BJ (cell line): Measurements from ENCODE around the gene BAHD1. TPM values are rescaled to one million over a fixed set of nuclear protein-coding genes. Genes with fewer than 3 reads are reported as not detected.

Experiments used
- CTCF ChIA-PET: fragments of 350-600 bp; formaldehyde crosslinking; extraction: SDS; loops from one replicate; lab custom pipeline; 2021; ENCODE audit warnings: antibody characterized with exemption, inconsistent platforms; lab: Yijun Ruan, JAX
- POLR2A ChIA-PET: fragments of 300-600 bp; sonication (Branson Sonifier 250); formaldehyde crosslinking; extraction: SDS; loops from one replicate; lab custom pipeline; 2021; ENCODE audit warnings: antibody characterized with exemption; lab: Charles Lee
- DNase-seq: peaks from one replicate; pipeline ENCODE4 v3.0.0-alpha.2; 2011; ENCODE audit warnings: low read depth
- H3K27me3 ChIP-seq: 2 replicates; pipeline ENCODE4 v1.6.0; 2011; ENCODE audit warnings: low read length; ENCODE audit not compliant: control insufficient read depth, insufficient read depth
- H3K36me3 ChIP-seq: 2 replicates; pipeline ENCODE4 v1.5.1; 2011; ENCODE audit warnings: low read length; ENCODE audit not compliant: control insufficient read depth, insufficient read depth
- H3K4me3 ChIP-seq: 2 replicates; pipeline ENCODE4 v1.5.1; 2011; ENCODE audit warnings: low read depth, mild to moderate bottlenecking, control low read depth, low read length
- polyA plus RNA-seq: library from polyadenylated mRNA; depleted of rRNA; stranded (reverse); fragments of >200 nt; gene quantifications from 2 replicates; pipeline ENCODE4 v1.2.3, GENCODE V29; 2011
- TF ChIP-seq, protein P1 (sequence below): IDR thresholded peaks from 2 replicates; pipeline ENCODE4 v1.5.1; 2011; ENCODE audit warnings: low read depth, mild to moderate bottlenecking, control low read depth, inconsistent platforms, low read length, moderate library complexity; ENCODE audit not compliant: insufficient read depth

The BAHD1 gene
- polyA plus RNA-seq, 1 experiment, result 3.3 TPM

DNA sequence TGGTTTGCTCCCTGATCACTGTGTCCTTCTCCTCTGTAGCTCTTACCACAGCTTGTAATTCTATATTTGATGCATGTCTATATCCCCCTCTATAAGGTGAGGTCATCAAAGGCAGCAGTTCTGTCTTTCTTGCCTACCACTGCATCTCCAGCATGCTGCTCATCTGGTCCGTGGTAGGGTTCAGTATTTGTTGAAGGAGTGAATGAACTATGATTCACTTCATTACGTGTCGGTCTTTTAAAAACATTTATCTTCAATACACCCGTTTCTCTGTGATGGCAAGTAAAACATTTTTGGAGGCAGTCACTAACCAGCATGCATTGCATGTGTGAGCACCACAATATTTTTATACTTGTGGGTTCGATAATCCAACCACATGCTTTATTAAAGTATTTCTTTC lies 57.7 kb downstream of the BAHD1 start:
- ChIA-PET POLR2A (no interaction called here), CTCF (interaction anchor here (1.5 kb wide), 1 partner anchor 130 kb away, joined by 3 read pairs; no protein-coding TSS in a partner anchor)
- H3K36me3 ChIP-seq, result no peaks in the 10 kb centered on the region
- DNase-seq, result no peak
- TF ChIP-seq, protein P1, sequence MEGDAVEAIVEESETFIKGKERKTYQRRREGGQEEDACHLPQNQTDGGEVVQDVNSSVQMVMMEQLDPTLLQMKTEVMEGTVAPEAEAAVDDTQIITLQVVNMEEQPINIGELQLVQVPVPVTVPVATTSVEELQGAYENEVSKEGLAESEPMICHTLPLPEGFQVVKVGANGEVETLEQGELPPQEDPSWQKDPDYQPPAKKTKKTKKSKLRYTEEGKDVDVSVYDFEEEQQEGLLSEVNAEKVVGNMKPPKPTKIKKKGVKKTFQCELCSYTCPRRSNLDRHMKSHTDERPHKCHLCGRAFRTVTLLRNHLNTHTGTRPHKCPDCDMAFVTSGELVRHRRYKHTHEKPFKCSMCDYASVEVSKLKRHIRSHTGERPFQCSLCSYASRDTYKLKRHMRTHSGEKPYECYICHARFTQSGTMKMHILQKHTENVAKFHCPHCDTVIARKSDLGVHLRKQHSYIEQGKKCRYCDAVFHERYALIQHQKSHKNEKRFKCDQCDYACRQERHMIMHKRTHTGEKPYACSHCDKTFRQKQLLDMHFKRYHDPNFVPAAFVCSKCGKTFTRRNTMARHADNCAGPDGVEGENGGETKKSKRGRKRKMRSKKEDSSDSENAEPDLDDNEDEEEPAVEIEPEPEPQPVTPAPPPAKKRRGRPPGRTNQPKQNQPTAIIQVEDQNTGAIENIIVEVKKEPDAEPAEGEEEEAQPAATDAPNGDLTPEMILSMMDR, result no peak
- H3K4me3 ChIP-seq, result no peak overlapping the region
- H3K27me3 ChIP-seq, result no peaks in the 10 kb centered on the region; the same call in none of the 2 replicates

DNA sequence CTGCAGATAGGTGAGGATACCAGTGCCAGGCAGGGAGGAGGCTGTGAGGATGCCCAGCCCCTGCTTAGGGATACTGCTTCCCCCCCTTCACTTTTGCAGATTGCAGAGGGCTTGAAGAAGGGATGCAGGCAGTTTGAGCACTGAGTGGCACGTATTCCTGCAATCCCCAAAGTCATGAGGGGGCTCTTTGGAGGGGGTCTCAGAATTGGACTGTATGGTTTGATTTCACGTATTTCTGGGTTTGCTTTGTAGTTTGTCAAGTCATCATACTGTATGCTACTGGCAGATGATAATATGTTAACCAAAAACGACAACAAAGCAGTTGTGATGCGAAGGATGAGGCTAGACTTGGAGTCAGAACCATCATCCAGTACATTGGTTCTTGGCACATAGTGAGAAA lies 58.1 kb downstream of the BAHD1 start:
- TF ChIP-seq, protein P1, result no peak
- Histone ChIP-seq H3K27me3 (no peaks in the 10 kb centered on the region; the same call in none of the 2 replicates), H3K36me3 (no peaks in the 10 kb centered on the region), H3K4me3 (no peak overlapping the region)
- no peak for DNase-seq
- ChIA-PET POLR2A (no interaction called here), CTCF (interaction anchor here (0.8 to 1.5 kb wide), 2 partner anchors 10 to 130 kb away, joined by 3 read pairs; no protein-coding TSS in a partner anchor)

DNA sequence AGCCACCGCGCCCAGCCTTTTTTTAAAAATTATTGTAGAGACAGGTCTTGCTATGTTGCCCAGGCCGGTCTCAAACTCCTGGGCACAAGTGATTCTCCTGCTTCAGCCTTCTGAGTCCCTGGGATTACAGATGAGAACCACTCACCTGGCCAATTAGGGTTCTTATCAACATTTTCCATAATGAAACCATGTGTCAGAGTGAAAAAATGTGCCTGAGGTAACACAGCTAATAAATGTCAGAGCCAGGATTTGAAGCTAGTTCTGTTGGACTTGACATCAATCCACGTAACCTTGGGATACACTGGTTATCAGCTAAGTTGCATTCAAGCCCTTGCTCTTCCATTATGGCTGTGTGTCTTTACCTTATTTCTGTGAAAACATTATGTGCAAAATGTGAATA lies 59.2 kb downstream of the BAHD1 start:
- Histone ChIP-seq H3K4me3 (no peak overlapping the region), H3K36me3 (no peaks in the 10 kb centered on the region), H3K27me3 (no peaks in the 10 kb centered on the region; the same call in none of the 2 replicates)
- ChIA-PET CTCF (interaction anchor here (0.8 to 1.5 kb wide), 4 partner anchors 9 to 131 kb away, joined by 3 to 4 read pairs (median 4); no protein-coding TSS in a partner anchor), POLR2A (no interaction called here)
- no peak for DNase-seq
- TF ChIP-seq, protein P1, result no peak

DNA sequence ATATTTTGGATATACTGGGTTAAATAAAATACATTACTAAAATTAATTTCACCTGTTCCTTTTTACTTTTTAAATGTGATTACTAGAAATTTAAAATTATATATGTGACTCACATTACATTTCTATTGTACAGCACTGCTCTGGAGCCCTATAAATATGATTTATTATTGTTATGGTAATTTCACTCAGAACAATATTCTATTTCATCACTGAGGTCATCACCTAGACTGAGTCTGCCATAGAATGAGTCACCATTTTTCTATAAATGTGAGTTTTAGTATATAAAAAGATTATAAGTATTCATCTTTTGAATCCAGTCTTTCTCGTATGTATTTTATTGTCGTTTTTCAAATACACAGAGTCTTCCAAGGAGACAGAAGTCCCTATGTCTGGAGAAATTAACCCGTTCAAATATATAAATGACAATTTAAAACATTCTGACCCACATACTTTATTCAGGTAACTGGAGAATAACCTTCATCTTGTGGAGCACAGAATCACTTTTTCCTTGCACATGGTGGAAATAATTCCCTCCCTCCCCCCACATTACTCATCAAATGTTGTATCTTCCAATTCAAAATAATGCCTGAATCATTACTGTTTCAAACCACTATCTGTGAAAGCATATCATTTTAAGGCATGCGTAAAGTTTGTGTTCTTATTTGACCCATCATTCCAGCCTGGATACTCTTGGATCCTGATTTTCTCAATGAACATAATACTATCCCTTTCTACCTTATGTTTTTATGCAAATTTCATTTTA lies 60.0 kb downstream of the BAHD1 start:
- no peak for DNase-seq
- H3K27me3 ChIP-seq, result no peaks in the 10 kb centered on the region; the same call in 1 of the 2 replicates
- no peaks in the 10 kb centered on the region for H3K36me3 ChIP-seq
- CTCF ChIA-PET, result interaction anchor here (0.8 kb wide), 1 partner anchor 19 kb away, joined by 4 read pairs; no protein-coding TSS in a partner anchor
- TF ChIP-seq, protein P1, result no peak
- POLR2A ChIA-PET, result no interaction called here
- H3K4me3 ChIP-seq, result no peak overlapping the region

DNA sequence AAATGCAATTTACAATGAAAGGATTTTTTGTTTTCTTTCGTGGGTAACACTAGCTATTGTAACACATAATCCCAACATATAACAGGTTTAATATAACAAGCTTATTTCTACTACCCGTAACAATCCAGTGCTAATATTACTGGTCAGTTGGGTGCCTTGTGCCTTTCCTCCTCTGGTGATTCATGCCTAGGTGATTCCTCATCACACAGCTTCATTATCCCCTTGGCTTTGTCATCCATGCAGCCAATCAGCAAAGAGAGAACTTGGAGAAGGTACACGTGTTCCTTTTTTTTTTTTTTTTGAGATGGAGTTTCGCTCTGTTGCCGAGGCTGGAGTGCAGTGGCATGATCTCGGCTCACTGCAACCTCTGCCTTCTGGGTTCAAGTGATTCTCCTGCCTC lies 60.7 kb downstream of the BAHD1 start:
- ChIA-PET POLR2A (no interaction called here), CTCF (no interaction called here)
- Histone ChIP-seq H3K36me3 (no peaks in the 10 kb centered on the region), H3K27me3 (no peaks in the 10 kb centered on the region; the same call in 1 of the 2 replicates), H3K4me3 (no peak overlapping the region)
- TF ChIP-seq, protein P1, result no peak
- DNase-seq, result no peak
